Suprapubic skin (tissue), 3 donors: Measurements from ENCODE around the gene CRYBG1.

Experiments used
- POLR2A ChIP-seq, 2 donors: fragments of 450-650 bp; IDR thresholded peaks; one replicate each; pipeline ENCODE4 v1.6.1; 2017; ENCODE audit warnings: antibody characterized with exemption in 2 of 2, mild to moderate bottlenecking in 2 of 2, moderate library complexity in 2 of 2
- TF ChIP-seq, protein P1 (sequence below), 2 donors: fragments of 200-600 bp in 1 of 2; fragments of 450-650 bp in 1 of 2; sonication (generic) in 1 of 2; IDR thresholded peaks; one replicate each; pipeline ENCODE4 v1.5.1; 2016 to 2019; ENCODE audit warnings: antibody characterized with exemption in 2 of 2, mild to moderate bottlenecking in 1 of 2, moderate library complexity in 1 of 2

DNA sequence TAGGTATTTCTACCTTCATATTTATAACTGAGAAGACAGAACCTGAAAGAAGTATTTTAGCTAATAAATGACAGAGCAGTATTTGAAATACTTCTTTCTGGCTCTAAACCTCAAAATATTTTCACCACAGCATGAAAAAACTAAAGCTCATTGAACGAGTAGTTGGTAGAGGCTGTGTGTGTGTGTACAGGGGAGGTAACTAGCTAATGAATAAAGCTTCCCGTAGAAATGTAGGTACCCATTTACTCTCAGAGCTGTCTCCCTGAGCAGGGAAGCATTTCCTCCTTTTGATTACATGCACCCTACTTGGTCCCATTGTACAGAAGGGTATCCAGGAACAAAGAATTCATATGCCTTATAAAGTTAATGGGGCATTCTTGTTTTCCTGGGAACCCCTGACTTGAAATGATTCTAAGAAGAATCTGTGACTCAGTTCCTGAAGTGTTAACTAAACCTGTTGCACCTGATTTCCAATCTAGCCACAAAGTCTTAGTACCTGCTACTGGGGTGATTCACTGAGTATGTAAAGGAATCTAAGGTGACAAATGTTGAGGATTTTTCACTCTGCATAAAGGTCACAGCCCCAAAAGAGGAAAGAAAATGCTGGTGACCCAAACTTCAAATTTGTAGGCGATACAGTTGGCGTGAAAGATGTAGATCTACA lies 12.5 kb downstream of the CRYBG1 start:
- no peak for TF ChIP-seq POLR2A (IDR thresholded peaks at IDR 0.05)
- TF ChIP-seq, protein P1, sequence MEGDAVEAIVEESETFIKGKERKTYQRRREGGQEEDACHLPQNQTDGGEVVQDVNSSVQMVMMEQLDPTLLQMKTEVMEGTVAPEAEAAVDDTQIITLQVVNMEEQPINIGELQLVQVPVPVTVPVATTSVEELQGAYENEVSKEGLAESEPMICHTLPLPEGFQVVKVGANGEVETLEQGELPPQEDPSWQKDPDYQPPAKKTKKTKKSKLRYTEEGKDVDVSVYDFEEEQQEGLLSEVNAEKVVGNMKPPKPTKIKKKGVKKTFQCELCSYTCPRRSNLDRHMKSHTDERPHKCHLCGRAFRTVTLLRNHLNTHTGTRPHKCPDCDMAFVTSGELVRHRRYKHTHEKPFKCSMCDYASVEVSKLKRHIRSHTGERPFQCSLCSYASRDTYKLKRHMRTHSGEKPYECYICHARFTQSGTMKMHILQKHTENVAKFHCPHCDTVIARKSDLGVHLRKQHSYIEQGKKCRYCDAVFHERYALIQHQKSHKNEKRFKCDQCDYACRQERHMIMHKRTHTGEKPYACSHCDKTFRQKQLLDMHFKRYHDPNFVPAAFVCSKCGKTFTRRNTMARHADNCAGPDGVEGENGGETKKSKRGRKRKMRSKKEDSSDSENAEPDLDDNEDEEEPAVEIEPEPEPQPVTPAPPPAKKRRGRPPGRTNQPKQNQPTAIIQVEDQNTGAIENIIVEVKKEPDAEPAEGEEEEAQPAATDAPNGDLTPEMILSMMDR (IDR thresholded peaks at IDR 0.05) = no peak
